Trophoblast cell (in vitro differentiated cells and primary cell): ENCODE measurements around the gene CASP3.
"Not testable (repeated sequence)": the region's sequence is repeated elsewhere in the genome, so short reads cannot be mapped to it uniquely, and the experiment has no call there.

Experiments
- DNase-seq, 2 donors: peaks; one replicate each; pipeline ENCODE4 v3.0.0-alpha.2; 2016
- H2AFZ ChIP-seq: 2 replicates; pipeline ENCODE4 v1.6.1; 2013; ENCODE audit warnings: low read length, moderate library complexity, mild to moderate bottlenecking; ENCODE audit not compliant: insufficient read depth, poor library complexity
- H2AK5ac ChIP-seq: 2 replicates; pipeline ENCODE4 v1.6.1; 2013; ENCODE audit warnings: mild to moderate bottlenecking, low read length
- H2BK120ac ChIP-seq: 2 replicates; pipeline ENCODE4 v1.6.1; 2013; ENCODE audit warnings: low read length, mild to moderate bottlenecking, moderate library complexity; ENCODE audit not compliant: insufficient read depth, poor library complexity
- H2BK12ac ChIP-seq: 2 replicates; pipeline ENCODE4 v1.6.1; 2013; ENCODE audit warnings: mild to moderate bottlenecking, low read length, moderate library complexity
- H2BK5ac ChIP-seq: 2 replicates; pipeline ENCODE4 v1.6.1; 2013; ENCODE audit warnings: low read length, low read depth, moderate library complexity, mild to moderate bottlenecking; ENCODE audit not compliant: poor library complexity
- H3K14ac ChIP-seq: 2 replicates; pipeline ENCODE4 v1.6.1; 2013; ENCODE audit warnings: mild to moderate bottlenecking, low read length
- H3K18ac ChIP-seq: 2 replicates; pipeline ENCODE4 v1.6.1; 2013; ENCODE audit warnings: mild to moderate bottlenecking, low read length
- H3K23ac ChIP-seq: 2 replicates; pipeline ENCODE4 v1.6.1; 2013; ENCODE audit warnings: low read length
- H3K27ac ChIP-seq: 2 replicates; pipeline ENCODE4 v1.5.1; 2013; ENCODE audit warnings: low read depth, mild to moderate bottlenecking, inconsistent platforms, low read length, moderate library complexity
- H3K27me3 ChIP-seq: 2 replicates; pipeline ENCODE4 v1.6.1; 2013; ENCODE audit warnings: inconsistent platforms, mild to moderate bottlenecking, low read length, moderate library complexity; ENCODE audit not compliant: insufficient read depth
- H3K36me3 ChIP-seq, 2 experiments: 1 replicate in 1 of 2; 2 replicates in 1 of 2; pipeline ENCODE4 v1.6.1; 2013; ENCODE audit warnings: low read length in 2 of 2, mild to moderate bottlenecking in 2 of 2, moderate library complexity in 1 of 2; ENCODE audit not compliant: insufficient read depth in 2 of 2, control insufficient read depth in 1 of 2
- H3K4ac ChIP-seq: 2 replicates; pipeline ENCODE4 v1.6.1; 2013; ENCODE audit warnings: low read depth, mild to moderate bottlenecking, low read length, moderate library complexity
- H3K4me1 ChIP-seq, 2 experiments: 1 replicate in 1 of 2; 2 replicates in 1 of 2; pipeline ENCODE4 v1.6.1; 2013; ENCODE audit warnings: low read length in 2 of 2, mild to moderate bottlenecking in 2 of 2, moderate library complexity in 1 of 2; ENCODE audit not compliant: insufficient read depth in 2 of 2, control insufficient read depth in 1 of 2
- H3K4me2 ChIP-seq: 2 replicates; pipeline ENCODE4 v1.6.1; 2013; ENCODE audit warnings: inconsistent platforms, mild to moderate bottlenecking, low read length, moderate library complexity
- H3K4me3 ChIP-seq: 2 replicates; pipeline ENCODE4 v1.5.1; 2013; ENCODE audit warnings: mild to moderate bottlenecking, low read depth, low read length, inconsistent platforms
- H3K79me1 ChIP-seq: one replicate; pipeline ENCODE4 v1.6.1; 2013; ENCODE audit warnings: low read length
- H3K79me2 ChIP-seq: 2 replicates; pipeline ENCODE4 v1.6.1; 2013; ENCODE audit warnings: low read length, mild to moderate bottlenecking; ENCODE audit not compliant: control insufficient read depth, insufficient read depth, poor library complexity
- H3K9ac ChIP-seq: 2 replicates; pipeline ENCODE4 v1.6.1; 2013; ENCODE audit warnings: mild to moderate bottlenecking, low read length
- H3K9me3 ChIP-seq: 2 replicates; pipeline ENCODE4 v1.6.1; 2013; ENCODE audit warnings: low read depth, mild to moderate bottlenecking, control low read depth, inconsistent platforms, low read length; ENCODE audit not compliant: insufficient read depth
- H4K12ac ChIP-seq: 2 replicates; pipeline ENCODE4 v1.6.1; 2013; ENCODE audit warnings: low read depth, mild to moderate bottlenecking, low read length, moderate library complexity
- H4K8ac ChIP-seq: 2 replicates; pipeline ENCODE4 v1.6.1; 2013; ENCODE audit warnings: low read depth, mild to moderate bottlenecking, low read length, moderate library complexity
- H4K91ac ChIP-seq: one replicate; pipeline ENCODE4 v1.6.1; 2013; ENCODE audit warnings: low read depth, mild to moderate bottlenecking, low read length, moderate library complexity
- WGBS: extraction: QIAGEN DNeasy Blood & Tissue Kit; methylation state at CpG from one replicate; pipeline ENCODE4 v1.1.7; 2013; ENCODE audit warnings: missing lambda C conversion rate; ENCODE audit not compliant: insufficient read length, insufficient coverage; ENCODE audit errors: extremely low coverage; 5-methylcytosine and 5-hydroxymethylcytosine counted together

CASP3 gene

DNA sequence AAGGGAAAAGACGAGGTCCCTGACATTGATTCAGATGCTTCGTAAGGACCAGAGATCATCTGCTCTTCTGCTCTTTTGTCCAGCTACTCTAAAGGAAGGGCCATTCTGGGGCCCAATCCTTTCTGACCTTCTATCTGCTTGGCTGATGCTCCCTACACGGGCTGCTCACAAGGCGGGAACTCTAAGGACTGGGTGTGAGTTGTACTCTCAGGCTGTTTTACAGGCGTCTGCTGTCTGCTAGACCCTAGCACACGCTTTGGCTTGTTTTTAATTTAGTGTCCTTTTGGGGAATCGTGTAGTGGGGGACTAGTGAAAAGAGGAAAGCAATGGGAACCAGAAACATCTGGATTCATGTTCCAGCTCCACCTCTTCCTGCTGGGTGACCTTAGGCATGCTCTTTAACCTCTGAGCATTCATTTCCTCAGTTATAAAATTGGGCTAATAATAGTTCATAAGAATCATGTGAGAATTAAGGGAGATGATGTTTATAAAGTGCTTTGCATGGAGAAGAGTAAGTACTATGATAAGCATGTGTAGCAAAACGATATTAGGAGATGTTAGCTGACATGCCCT is 53.1 kb downstream of the CASP3 start:
- H2BK12ac ChIP-seq = no peak overlapping the region

DNA sequence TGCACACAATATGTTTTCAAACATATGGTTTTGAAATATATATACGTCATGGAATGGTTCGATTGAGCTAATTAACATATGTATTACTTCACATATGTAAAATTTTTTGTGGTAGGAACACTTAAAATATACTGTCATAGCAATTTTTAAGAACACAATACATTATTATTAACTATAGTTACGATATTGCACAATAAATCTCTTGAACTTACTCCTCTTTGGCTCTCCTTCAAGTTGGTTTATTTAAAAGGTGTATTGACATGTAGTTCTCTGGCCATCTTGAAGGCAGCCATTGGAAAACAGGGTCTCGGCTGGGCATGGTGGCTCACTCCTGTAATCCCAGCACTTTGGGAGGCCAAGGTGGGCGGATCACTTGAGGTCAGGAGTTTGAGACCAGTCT is 53.8 kb downstream of the CASP3 start:
- no peak overlapping the region for H3K18ac ChIP-seq
- no peaks in the 10 kb centered on the region for H3K27me3 ChIP-seq
- H3K79me1 ChIP-seq = no peaks in the 10 kb centered on the region
- no peak overlapping the region for H4K8ac ChIP-seq
- no peak overlapping the region for H2BK5ac ChIP-seq
- no peak overlapping the region for H3K9ac ChIP-seq
- no peaks in the 10 kb centered on the region for H3K36me3 ChIP-seq
- H3K4me3 ChIP-seq = no peak overlapping the region
- no peaks in the 10 kb centered on the region for H3K79me2 ChIP-seq
- no peak overlapping the region for H4K91ac ChIP-seq
- WGBS = no CpG with 5 or more reads among the region's 5 CpGs
- H3K27ac ChIP-seq = no peak overlapping the region
- H2BK12ac ChIP-seq = no peak overlapping the region
- no peak overlapping the region for H2AFZ ChIP-seq
- no peak overlapping the region for H4K12ac ChIP-seq
- H3K4me1 ChIP-seq = peaks cover 0 to 10% of the 10 kb centered on the region in 2 experiments
- no peak overlapping the region for H3K4me2 ChIP-seq
- H2BK120ac ChIP-seq = no peak overlapping the region
- H3K9me3 ChIP-seq = no peaks in the 10 kb centered on the region
- H3K14ac ChIP-seq = no peak overlapping the region
- H3K23ac ChIP-seq = no peak overlapping the region
- no peak for DNase-seq
- H3K4ac ChIP-seq = no peak overlapping the region
- H2AK5ac ChIP-seq = no peak overlapping the region

More for the DNA sequence above, 53.1 kb downstream of the CASP3 start:
- Histone ChIP-seq H2BK120ac (no peak overlapping the region), H3K4me1 (peaks cover 0 to 10% of the 10 kb centered on the region in 2 experiments), H3K27me3 (no peaks in the 10 kb centered on the region), H3K9ac (no peak overlapping the region), H2AK5ac (no peak overlapping the region), H3K14ac (no peak overlapping the region), H4K91ac (no peak overlapping the region), H3K27ac (no peak overlapping the region), H3K4me2 (no peak overlapping the region), H3K4ac (no peak overlapping the region), H4K8ac (no peak overlapping the region), H3K36me3 (no peaks in the 10 kb centered on the region), H2AFZ (no peak overlapping the region), H3K4me3 (no peak overlapping the region), H4K12ac (no peak overlapping the region), H3K23ac (no peak overlapping the region), H2BK5ac (no peak overlapping the region), H3K79me1 (no peaks in the 10 kb centered on the region), H3K79me2 (no peaks in the 10 kb centered on the region), H3K9me3 (no peaks in the 10 kb centered on the region), H3K18ac (no peak overlapping the region)
- no CpG with 5 or more reads among the region's 8 CpGs for WGBS
- no peak for DNase-seq

DNA sequence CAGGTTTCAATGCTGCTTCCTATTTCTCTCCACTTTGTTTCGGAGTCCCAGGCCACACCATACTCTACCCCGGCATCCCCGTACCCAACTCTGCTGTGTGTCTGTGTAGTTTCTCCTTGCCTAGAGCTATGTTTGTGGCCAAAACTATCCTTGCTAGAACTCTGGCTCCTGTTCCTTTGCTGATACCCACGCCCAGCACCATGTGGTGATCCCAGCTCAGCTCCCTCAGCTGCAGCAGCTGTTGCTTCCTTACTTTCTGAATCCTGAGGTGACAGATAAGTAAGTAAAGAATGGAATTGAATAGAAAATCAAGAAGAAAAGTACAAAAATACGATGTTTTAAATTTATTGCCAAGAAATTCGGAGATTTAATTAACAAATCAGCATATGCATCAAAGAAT is 55.8 kb downstream of the CASP3 start:
- no peak overlapping the region for H2AFZ ChIP-seq
- no peaks in the 10 kb centered on the region for H3K9me3 ChIP-seq
- H3K36me3 ChIP-seq = no peaks in the 10 kb centered on the region
- no peak overlapping the region for H4K91ac ChIP-seq
- no peak overlapping the region for H3K23ac ChIP-seq
- no peaks in the 10 kb centered on the region for H3K79me1 ChIP-seq
- no peak overlapping the region for H4K12ac ChIP-seq
- no peak overlapping the region for H3K4ac ChIP-seq
- no peak overlapping the region for H2AK5ac ChIP-seq
- no peak overlapping the region for H2BK12ac ChIP-seq
- no peak overlapping the region for H3K4me3 ChIP-seq
- H3K9ac ChIP-seq = no peak overlapping the region
- no peak overlapping the region for H2BK5ac ChIP-seq
- H3K79me2 ChIP-seq = no peaks in the 10 kb centered on the region
- H3K4me2 ChIP-seq = no peak overlapping the region
- H3K4me1 ChIP-seq = peaks cover 0 to 6% of the 10 kb centered on the region in 2 experiments
- DNase-seq = no peak
- H3K27me3 ChIP-seq = no peaks in the 10 kb centered on the region
- H2BK120ac ChIP-seq = no peak overlapping the region
- no peak overlapping the region for H3K14ac ChIP-seq
- WGBS = no CpG with 5 or more reads among the region's 6 CpGs
- H3K18ac ChIP-seq = no peak overlapping the region
- no peak overlapping the region for H3K27ac ChIP-seq
- H4K8ac ChIP-seq = no peak overlapping the region

- not testable (repeated sequence) for H3K79me1 ChIP-seq
Observed at GRCh38 chr4:184591747-184592270, 57.4 kb downstream of the CASP3 start.

More at GRCh38 chr4:184591747-184592270, 57.4 kb downstream of the CASP3 start:
- not testable (repeated sequence) for H3K4me1 ChIP-seq, H3K36me3 ChIP-seq, H3K18ac ChIP-seq, H3K27me3 ChIP-seq, H2BK5ac ChIP-seq, H2BK120ac ChIP-seq, H2AFZ ChIP-seq, H3K4me3 ChIP-seq, H3K14ac ChIP-seq, DNase-seq, H3K23ac ChIP-seq, H4K12ac ChIP-seq, H3K4me2 ChIP-seq, H2AK5ac ChIP-seq, H3K27ac ChIP-seq, H4K91ac ChIP-seq, H3K79me2 ChIP-seq, H3K4ac ChIP-seq, H4K8ac ChIP-seq, H3K9me3 ChIP-seq, H2BK12ac ChIP-seq, H3K9ac ChIP-seq
- no CpG with 5 or more reads among the region's 39 CpGs for WGBS
